Ascending aorta (tissue), 2 donors: Measurements from ENCODE around the gene EVX2. TPM values are rescaled to one million over a fixed set of nuclear protein-coding genes. Genes with fewer than 3 reads are reported as not detected.

ENCODE experiments used
- DNase-seq, 2 donors: peaks; one replicate each; pipeline ENCODE4 v3.0.0-alpha.2; 2019; ENCODE audit warnings: low spot score in 2 of 2
- H3K27ac ChIP-seq, 2 donors: fragments of 200-600 bp; sonication (generic); one replicate each; pipeline ENCODE4 v1.5.1; 2016 to 2017; ENCODE audit warnings: mild to moderate bottlenecking in 1 of 2
- H3K27me3 ChIP-seq: fragments of 200-600 bp; sonication (generic); one replicate; pipeline ENCODE4 v1.5.1; 2017
- H3K36me3 ChIP-seq, 2 donors: fragments of 200-600 bp; sonication (generic); one replicate each; pipeline ENCODE4 v1.5.1; 2016
- H3K4me1 ChIP-seq, 2 donors: fragments of 200-600 bp; sonication (generic); one replicate each; pipeline ENCODE4 v1.5.1; 2016 to 2017; ENCODE audit warnings: mild to moderate bottlenecking in 1 of 2
- H3K4me3 ChIP-seq, 2 donors: fragments of 200-600 bp; sonication (generic); one replicate each; pipeline ENCODE4 v1.5.1; 2016 to 2017; ENCODE audit warnings: mild to moderate bottlenecking in 1 of 2
- H3K9me3 ChIP-seq, 2 donors: fragments of 200-600 bp; sonication (generic); one replicate each; pipeline ENCODE4 v1.5.1; 2016
- intact Hi-C: fragments of 100-400 bp; cut with DNase I; formaldehyde crosslinking; loops from one replicate; pipeline ENCODE4 v1.15.1; 2023
- total RNA-seq: library from RNA; depleted of rRNA; stranded (reverse); fragments of >200 nt; gene quantifications from one replicate; pipeline ENCODE4 v1.1.0, GENCODE V29; 2016
- TF ChIP-seq, protein P1 (sequence below), 3 experiments: fragments of 200-600 bp in 2 of 3; fragments of 450-650 bp in 1 of 3; sonication (generic) in 2 of 3; IDR thresholded peaks; one replicate each; pipeline ENCODE4 v1.5.1; 2016 to 2019; ENCODE audit warnings: antibody characterized with exemption in 3 of 3, mild to moderate bottlenecking in 1 of 3, moderate library complexity in 1 of 3

EVX2 gene
- total RNA-seq, 1 donor from 2014 or later, result not detected

- Histone ChIP-seq H3K4me3 (no peak overlapping the region), H3K27ac (no peak overlapping the region), H3K27me3 (peaks cover 60% of the 10 kb centered on the region), H3K9me3 (no peaks in the 10 kb centered on the region), H3K36me3 (no peaks in the 10 kb centered on the region), H3K4me1 (peaks cover 13 to 14% of the 10 kb centered on the region in 2 donors)
- TF ChIP-seq, protein P1, sequence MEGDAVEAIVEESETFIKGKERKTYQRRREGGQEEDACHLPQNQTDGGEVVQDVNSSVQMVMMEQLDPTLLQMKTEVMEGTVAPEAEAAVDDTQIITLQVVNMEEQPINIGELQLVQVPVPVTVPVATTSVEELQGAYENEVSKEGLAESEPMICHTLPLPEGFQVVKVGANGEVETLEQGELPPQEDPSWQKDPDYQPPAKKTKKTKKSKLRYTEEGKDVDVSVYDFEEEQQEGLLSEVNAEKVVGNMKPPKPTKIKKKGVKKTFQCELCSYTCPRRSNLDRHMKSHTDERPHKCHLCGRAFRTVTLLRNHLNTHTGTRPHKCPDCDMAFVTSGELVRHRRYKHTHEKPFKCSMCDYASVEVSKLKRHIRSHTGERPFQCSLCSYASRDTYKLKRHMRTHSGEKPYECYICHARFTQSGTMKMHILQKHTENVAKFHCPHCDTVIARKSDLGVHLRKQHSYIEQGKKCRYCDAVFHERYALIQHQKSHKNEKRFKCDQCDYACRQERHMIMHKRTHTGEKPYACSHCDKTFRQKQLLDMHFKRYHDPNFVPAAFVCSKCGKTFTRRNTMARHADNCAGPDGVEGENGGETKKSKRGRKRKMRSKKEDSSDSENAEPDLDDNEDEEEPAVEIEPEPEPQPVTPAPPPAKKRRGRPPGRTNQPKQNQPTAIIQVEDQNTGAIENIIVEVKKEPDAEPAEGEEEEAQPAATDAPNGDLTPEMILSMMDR (IDR thresholded peaks at IDR 0.05), result no peak
- intact Hi-C loops, result loop anchor here (5.0 to 10.0 kb wide), 3 partner anchors 846 to 1764 kb away; partner anchors contain the start of gene SP9
- DNase-seq, result no peak
These were observed 14.8 kb upstream of the EVX2 start for GRCh38 chr2:176098366-176099158.

GRCh38 chr2:176097820-176098365 lies 14.1 kb upstream of the EVX2 start:
- TF ChIP-seq, protein P1 (IDR thresholded peaks at IDR 0.05), result no peak
- H3K36me3 ChIP-seq, result no peaks in the 10 kb centered on the region
- no peaks in the 10 kb centered on the region for H3K9me3 ChIP-seq
- intact Hi-C loops, result loop anchor here (5.0 to 10.0 kb wide), 3 partner anchors 846 to 1763 kb away; partner anchors contain the start of gene SP9
- H3K27me3 ChIP-seq, result peaks cover 67% of the 10 kb centered on the region
- no peak overlapping the region for H3K27ac ChIP-seq
- no peak for DNase-seq
- H3K4me1 ChIP-seq, result peaks cover 13 to 19% of the 10 kb centered on the region in 2 donors
- H3K4me3 ChIP-seq, result no peak overlapping the region

GRCh38 chr2:176096986-176097819 lies 13.4 kb upstream of the EVX2 start:
- Histone ChIP-seq H3K27ac (no peak overlapping the region), H3K9me3 (no peaks in the 10 kb centered on the region), H3K4me1 (peaks cover 18 to 19% of the 10 kb centered on the region in 2 donors), H3K36me3 (no peaks in the 10 kb centered on the region), H3K27me3 (peaks cover 74% of the 10 kb centered on the region), H3K4me3 (peak overlapping the region; percentile 53 to 61)
- peak in 1 of 2 donors; percentile 77 for DNase-seq
- intact Hi-C loops, result loop anchor here (5.0 to 10.0 kb wide), 3 partner anchors 845 to 1762 kb away; partner anchors contain the start of gene SP9
- TF ChIP-seq, protein P1 (IDR thresholded peaks at IDR 0.05), result peak; percentile 66 to 78 (median 72)

DNA sequence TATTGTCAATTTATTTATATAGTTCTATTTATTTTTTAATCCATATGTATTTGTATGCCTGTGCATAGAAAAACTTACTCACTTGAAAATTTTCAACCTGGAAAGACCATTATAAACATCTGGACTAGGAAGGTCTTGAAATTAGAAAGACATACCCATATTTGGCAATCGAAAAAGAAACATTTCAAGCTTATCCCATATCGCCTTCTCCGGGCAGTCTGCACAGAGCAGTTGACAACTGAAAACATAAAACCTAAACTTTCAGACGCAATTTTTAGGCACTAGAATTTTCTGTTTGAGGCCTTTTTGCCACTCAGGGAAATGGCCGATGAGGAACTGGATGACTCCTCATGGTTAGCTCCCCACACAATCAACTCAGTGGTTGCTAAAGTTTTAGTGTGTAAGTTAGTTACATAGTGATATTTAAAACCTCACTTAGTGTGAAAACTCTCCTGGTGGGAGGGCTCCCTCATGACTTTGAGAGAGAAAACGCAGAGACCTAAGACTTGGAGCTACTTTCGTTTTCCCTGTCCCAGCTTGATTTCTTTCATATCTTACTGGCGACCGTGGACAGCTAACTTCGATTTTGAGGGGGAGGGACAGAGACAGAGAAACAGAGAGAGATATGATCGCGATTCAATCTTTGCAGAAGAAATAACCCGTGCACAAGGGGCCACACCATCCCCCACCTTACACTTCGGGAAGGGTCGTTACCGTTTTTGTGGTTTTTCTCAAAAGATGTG lies 12.7 kb upstream of the EVX2 start:
- H3K27me3 ChIP-seq, result peaks cover 81% of the 10 kb centered on the region
- no peak overlapping the region for H3K27ac ChIP-seq
- no peak for DNase-seq
- intact Hi-C loops, result loop anchor here (5.0 to 10.0 kb wide), 3 partner anchors 844 to 1762 kb away; partner anchors contain the start of gene SP9
- no peaks in the 10 kb centered on the region for H3K9me3 ChIP-seq
- no peaks in the 10 kb centered on the region for H3K36me3 ChIP-seq
- peaks cover 18 to 19% of the 10 kb centered on the region in 2 donors for H3K4me1 ChIP-seq
- TF ChIP-seq, protein P1 (IDR thresholded peaks at IDR 0.05), result no peak
- H3K4me3 ChIP-seq, result peak overlapping the region; percentile 53 to 61

GRCh38 chr2:176095421-176095820 lies 11.7 kb upstream of the EVX2 start:
- intact Hi-C loops, result loop anchor here (5.0 to 10.0 kb wide), 3 partner anchors 843 to 1761 kb away; partner anchors contain the start of gene SP9
- no peaks in the 10 kb centered on the region for H3K9me3 ChIP-seq
- no peak overlapping the region for H3K27ac ChIP-seq
- H3K4me1 ChIP-seq, result peaks cover 18 to 19% of the 10 kb centered on the region in 2 donors
- H3K27me3 ChIP-seq, result peaks cover 79% of the 10 kb centered on the region
- TF ChIP-seq, protein P1 (IDR thresholded peaks at IDR 0.05), result no peak
- H3K4me3 ChIP-seq, result no peak overlapping the region
- DNase-seq, result peak in 1 of 2 donors; percentile 28
- H3K36me3 ChIP-seq, result no peaks in the 10 kb centered on the region
